GM18868 (cell line): Measurements from ENCODE around the gene GBP3.
"Not testable (repeated sequence)": the region's sequence is repeated elsewhere in the genome, so short reads cannot be mapped to it uniquely, and the experiment has no call there.

Experiments
- ATAC-seq: cut with Tn5 transposase; IDR thresholded peaks from one replicate; pipeline ENCODE4 v1.9.1; 2021; ENCODE audit warnings: mild to moderate bottlenecking, moderate library complexity; ENCODE audit not compliant: unreplicated experiment

GBP3 gene

GRCh38 chr1:88980870-88981269 lies 41.8 kb downstream of the GBP3 start:
- no peak for ATAC-seq

GRCh38 chr1:88979749-88980116 lies 42.9 kb downstream of the GBP3 start:
- ATAC-seq = no peak

GRCh38 chr1:88979054-88979748 lies 43.5 kb downstream of the GBP3 start:
- ATAC-seq = no peak

- ATAC-seq = no peak
Measured at GRCh38 chr1:88976235-88976634, 46.4 kb downstream of the GBP3 start.

- ATAC-seq = not testable (repeated sequence)
Measured at GRCh38 chr1:88974616-88975172, 48.0 kb downstream of the GBP3 start.

GRCh38 chr1:88973520-88974137 lies 49.0 kb downstream of the GBP3 start:
- ATAC-seq = peak; percentile 55

- ATAC-seq = no peak
Measured at GRCh38 chr1:88961647-88962275, 60.9 kb downstream of the GBP3 start.

- no peak for ATAC-seq
Measured at GRCh38 chr1:88961081-88961480, 61.6 kb downstream of the GBP3 start.
